ENCODE results near the gene WDR35.

Gene WDR35

GRCh38 chr2:20016346-20016745 is 26.4 kb upstream of the WDR35 start:
- Mint-ChIP-seq H3K27ac (no peak overlapping the region), H3K4me3 (no peak overlapping the region), H3K36me3 (ENCODE audit: low read depth) (no peaks in the 10 kb centered on the region), H3K9me3 (no peaks in the 10 kb centered on the region), H3K4me1 (ENCODE audit: low read depth) (peaks cover 9% of the 10 kb centered on the region), H3K27me3 (peaks cover 24% of the 10 kb centered on the region)

GRCh38 chr2:20015482-20016083 is 25.7 kb upstream of the WDR35 start:
- Mint-ChIP-seq H3K27me3 (peaks cover 32% of the 10 kb centered on the region), H3K9me3 (no peaks in the 10 kb centered on the region), H3K36me3 (ENCODE audit: low read depth) (no peaks in the 10 kb centered on the region), H3K4me1 (ENCODE audit: low read depth) (peaks cover 9% of the 10 kb centered on the region), H3K27ac (no peak overlapping the region), H3K4me3 (no peak overlapping the region)

DNA sequence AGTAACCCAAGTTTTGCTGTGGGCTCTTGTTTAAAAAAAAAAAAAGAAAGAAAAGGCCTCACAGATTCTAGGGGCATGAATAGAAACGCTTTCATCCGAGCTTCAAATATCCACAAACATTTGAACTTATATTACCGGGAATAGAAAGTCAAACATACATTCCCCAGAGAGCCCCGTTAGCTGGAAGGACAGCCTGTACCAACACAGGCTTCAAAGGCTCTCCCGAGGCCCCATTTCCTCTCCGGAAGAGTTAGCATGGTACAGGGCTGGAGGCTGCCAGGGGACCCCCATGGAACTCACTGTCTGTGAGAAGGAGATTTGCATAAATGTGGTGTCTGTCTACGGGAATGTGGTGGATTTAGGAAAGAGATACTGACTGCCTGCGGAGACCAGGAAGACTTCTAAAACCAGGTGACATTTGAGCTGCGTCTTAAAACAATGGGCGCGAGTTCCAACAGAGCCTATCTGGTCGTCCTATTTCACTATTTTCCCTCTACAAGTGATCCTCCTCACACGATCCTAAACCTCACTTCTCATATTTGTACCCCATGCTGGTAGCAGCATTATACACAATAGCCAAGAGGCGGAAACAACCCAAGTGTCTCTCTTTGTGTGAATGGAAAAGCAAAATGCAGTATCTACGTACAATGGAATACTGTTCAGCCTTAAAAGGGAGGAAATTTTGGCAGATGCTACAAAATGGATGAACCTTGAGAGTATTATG is 23.4 kb upstream of the WDR35 start:
- H3K4me3 Mint-ChIP-seq, result peak overlapping the region; percentile 63
- H3K36me3 Mint-ChIP-seq (ENCODE audit: low read depth), result no peaks in the 10 kb centered on the region
- H3K27me3 Mint-ChIP-seq, result peaks cover 42% of the 10 kb centered on the region
- no peak overlapping the region for H3K27ac Mint-ChIP-seq
- H3K9me3 Mint-ChIP-seq, result no peaks in the 10 kb centered on the region
- H3K4me1 Mint-ChIP-seq (ENCODE audit: low read depth), result peaks cover 9% of the 10 kb centered on the region

GRCh38 chr2:20012282-20013125 is 22.6 kb upstream of the WDR35 start, which contains the start of gene MATN3:
Gene MATN3, minus strand, starts transcription at chr2:20012668. Its CDS starts 37 bp downstream, at chr2:20012631.
- peaks cover 42% of the 10 kb centered on the region for H3K27me3 Mint-ChIP-seq
- peak within 1 kb of the TSS; percentile 69 for H3K4me3 Mint-ChIP-seq
- H3K9me3 Mint-ChIP-seq, result no peaks in the 10 kb centered on the region
- H3K27ac Mint-ChIP-seq, result no peak within 1 kb of the TSS
- no peaks in the 10 kb centered on the region for H3K36me3 Mint-ChIP-seq (ENCODE audit: low read depth)
- H3K4me1 Mint-ChIP-seq (ENCODE audit: low read depth), result peaks cover 9% of the 10 kb centered on the region

GRCh38 chr2:20012032-20012281 is 22.1 kb upstream of the WDR35 start:
- Mint-ChIP-seq H3K36me3 (ENCODE audit: low read depth) (no peaks in the 10 kb centered on the region), H3K4me1 (ENCODE audit: low read depth) (peaks cover 9% of the 10 kb centered on the region), H3K27ac (no peak overlapping the region), H3K9me3 (no peaks in the 10 kb centered on the region), H3K27me3 (peaks cover 42% of the 10 kb centered on the region), H3K4me3 (peak overlapping the region; percentile 69)

DNA sequence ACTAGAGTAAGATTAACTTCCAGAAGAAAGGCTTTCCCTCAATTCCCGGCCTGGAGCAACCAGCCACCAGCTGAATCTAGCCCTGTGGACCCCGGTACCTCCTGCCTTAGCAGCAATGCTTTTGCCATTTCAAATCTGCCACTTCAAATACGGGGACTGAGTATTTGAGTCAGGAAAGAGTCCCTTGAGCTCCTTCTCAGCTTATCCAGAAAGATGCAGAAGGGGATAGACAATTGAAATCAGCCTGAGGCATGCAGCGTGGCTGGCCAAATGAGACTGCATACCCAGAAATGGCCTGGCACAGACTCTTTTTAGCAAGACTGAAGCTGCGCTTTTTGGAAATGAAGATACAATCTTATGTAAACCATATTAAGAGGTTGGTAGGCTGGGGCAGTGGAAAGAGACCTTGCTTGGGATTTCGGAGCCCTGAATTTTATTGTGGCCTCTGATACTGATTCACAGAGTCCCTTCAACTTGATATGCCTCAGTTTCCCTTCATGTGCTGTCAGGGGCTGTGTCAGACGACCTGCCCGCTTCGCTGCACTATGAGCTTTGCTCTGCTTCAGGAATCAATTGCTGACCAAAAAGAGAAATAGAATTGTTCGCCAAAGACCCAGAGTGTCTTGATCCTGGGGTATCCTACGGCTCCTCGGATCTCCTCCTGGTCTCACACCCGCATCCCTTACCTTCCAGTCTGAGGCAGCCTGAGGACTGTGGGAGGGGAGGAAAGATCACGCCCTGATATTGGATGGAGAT is 21.5 kb upstream of the WDR35 start:
- H3K27ac Mint-ChIP-seq, result no peak overlapping the region
- H3K27me3 Mint-ChIP-seq, result peaks cover 42% of the 10 kb centered on the region
- peaks cover 9% of the 10 kb centered on the region for H3K4me1 Mint-ChIP-seq (ENCODE audit: low read depth)
- H3K36me3 Mint-ChIP-seq (ENCODE audit: low read depth), result no peaks in the 10 kb centered on the region
- peak overlapping the region; percentile 69 for H3K4me3 Mint-ChIP-seq
- H3K9me3 Mint-ChIP-seq, result no peaks in the 10 kb centered on the region

- Mint-ChIP-seq H3K27me3 (peaks cover 35% of the 10 kb centered on the region), H3K27ac (no peak overlapping the region), H3K9me3 (no peaks in the 10 kb centered on the region), H3K4me1 (ENCODE audit: low read depth) (peaks cover 9% of the 10 kb centered on the region), H3K4me3 (no peak overlapping the region), H3K36me3 (ENCODE audit: low read depth) (no peaks in the 10 kb centered on the region)
Observed at GRCh38 chr2:20008703-20009102, 18.8 kb upstream of the WDR35 start.

- no peaks in the 10 kb centered on the region for H3K4me1 Mint-ChIP-seq (ENCODE audit: low read depth)
- no peak overlapping the region for H3K4me3 Mint-ChIP-seq
- H3K36me3 Mint-ChIP-seq (ENCODE audit: low read depth), result no peaks in the 10 kb centered on the region
- H3K9me3 Mint-ChIP-seq, result no peaks in the 10 kb centered on the region
- no peak overlapping the region for H3K27ac Mint-ChIP-seq
- peaks cover 20% of the 10 kb centered on the region for H3K27me3 Mint-ChIP-seq
Observed at GRCh38 chr2:20005891-20006470, 16.1 kb upstream of the WDR35 start.

GRCh38 chr2:20005067-20005627 is 15.2 kb upstream of the WDR35 start:
- H3K36me3 Mint-ChIP-seq (ENCODE audit: low read depth), result no peaks in the 10 kb centered on the region
- no peaks in the 10 kb centered on the region for H3K4me1 Mint-ChIP-seq (ENCODE audit: low read depth)
- H3K4me3 Mint-ChIP-seq, result no peak overlapping the region
- H3K27ac Mint-ChIP-seq, result no peak overlapping the region
- H3K27me3 Mint-ChIP-seq, result peaks cover 15% of the 10 kb centered on the region
- H3K9me3 Mint-ChIP-seq, result no peaks in the 10 kb centered on the region

DNA sequence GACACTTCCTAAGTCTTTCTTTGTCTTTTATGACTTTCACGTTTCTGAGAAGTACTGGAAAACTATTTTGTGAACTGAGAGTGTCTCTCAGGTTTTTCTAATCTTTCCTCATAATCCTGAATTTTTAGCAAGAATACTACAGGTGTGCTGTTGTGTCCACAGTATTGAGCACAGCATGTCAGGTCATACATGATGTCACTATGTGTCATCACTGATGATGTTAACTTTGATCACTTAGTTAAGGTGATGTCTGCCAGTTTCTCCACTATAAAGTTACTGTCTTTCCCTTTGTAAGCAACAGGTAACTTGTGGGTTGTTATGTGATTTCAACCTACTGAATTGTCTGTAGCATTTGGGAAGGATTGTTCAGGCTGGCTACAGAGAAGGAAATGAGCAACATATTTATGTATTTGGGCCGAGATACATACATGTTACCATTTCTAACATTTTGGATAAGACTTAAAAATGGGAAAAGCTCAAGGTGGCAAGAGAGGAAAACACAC is 11.5 kb upstream of the WDR35 start:
- H3K9me3 Mint-ChIP-seq, result no peaks in the 10 kb centered on the region
- H3K4me3 Mint-ChIP-seq, result no peak overlapping the region
- no peak overlapping the region for H3K27ac Mint-ChIP-seq
- no peaks in the 10 kb centered on the region for H3K4me1 Mint-ChIP-seq (ENCODE audit: low read depth)
- peaks cover 10% of the 10 kb centered on the region for H3K27me3 Mint-ChIP-seq
- no peaks in the 10 kb centered on the region for H3K36me3 Mint-ChIP-seq (ENCODE audit: low read depth)

GRCh38 chr2:19993731-19994130 is 3.8 kb upstream of the WDR35 start:
- H3K4me3 Mint-ChIP-seq, result no peak overlapping the region
- H3K27me3 Mint-ChIP-seq, result peaks cover 23% of the 10 kb centered on the region
- H3K4me1 Mint-ChIP-seq (ENCODE audit: low read depth), result peaks cover 17% of the 10 kb centered on the region
- no peaks in the 10 kb centered on the region for H3K9me3 Mint-ChIP-seq
- no peak overlapping the region for H3K27ac Mint-ChIP-seq
- H3K36me3 Mint-ChIP-seq (ENCODE audit: low read depth), result no peaks in the 10 kb centered on the region

DNA sequence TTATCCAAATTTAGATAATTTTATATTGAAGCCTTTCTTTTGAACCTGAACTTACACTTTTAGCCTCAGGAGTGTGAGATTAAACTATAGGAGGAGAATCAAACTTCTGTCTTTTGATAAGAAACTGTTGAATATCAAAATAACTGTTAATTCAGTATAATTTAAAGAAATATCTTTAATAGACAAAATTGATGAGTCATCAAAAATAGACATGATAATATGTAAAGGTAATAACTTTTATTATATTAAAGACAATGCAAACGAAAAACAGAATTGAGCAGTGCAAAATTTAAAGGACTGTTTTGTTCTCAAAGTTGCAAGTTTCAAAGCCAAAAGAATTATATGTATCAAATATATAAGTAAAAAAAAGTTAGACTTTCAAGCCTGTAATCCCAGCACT is 2.0 kb upstream of the WDR35 start:
- Mint-ChIP-seq H3K27me3 (peaks cover 23% of the 10 kb centered on the region), H3K9me3 (no peaks in the 10 kb centered on the region)

DNA sequence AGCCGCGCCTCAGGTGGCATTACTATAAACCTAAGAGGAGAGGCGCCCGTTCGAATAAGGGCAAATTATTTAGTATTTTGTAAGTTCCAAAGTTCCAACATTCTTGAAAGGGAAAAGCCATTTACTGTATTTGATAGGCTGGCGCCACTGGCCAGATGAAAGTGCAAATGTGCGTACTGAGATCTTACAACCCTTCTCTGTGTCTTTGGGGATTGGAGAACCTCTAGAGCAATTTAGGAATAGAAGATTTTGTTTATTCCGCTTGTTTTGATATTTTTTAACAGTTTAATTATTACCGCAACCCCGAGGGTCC is 467 bp upstream of the WDR35 start:
- Mint-ChIP-seq H3K4me1 (ENCODE audit: low read depth) (peaks cover 30% of the 10 kb centered on the region), H3K36me3 (ENCODE audit: low read depth) (peaks cover 15% of the 10 kb centered on the region), H3K27me3 (peaks cover 23% of the 10 kb centered on the region), H3K4me3 (peak overlapping the region; percentile 94), H3K27ac (peak overlapping the region; percentile 77), H3K9me3 (no peaks in the 10 kb centered on the region)

More for the DNA sequence above, 2.0 kb upstream of the WDR35 start:
- no peak overlapping the region for H3K27ac Mint-ChIP-seq
- peaks cover 6% of the 10 kb centered on the region for H3K36me3 Mint-ChIP-seq (ENCODE audit: low read depth)
- H3K4me3 Mint-ChIP-seq, result no peak overlapping the region
- H3K4me1 Mint-ChIP-seq (ENCODE audit: low read depth), result peaks cover 30% of the 10 kb centered on the region

DNA sequence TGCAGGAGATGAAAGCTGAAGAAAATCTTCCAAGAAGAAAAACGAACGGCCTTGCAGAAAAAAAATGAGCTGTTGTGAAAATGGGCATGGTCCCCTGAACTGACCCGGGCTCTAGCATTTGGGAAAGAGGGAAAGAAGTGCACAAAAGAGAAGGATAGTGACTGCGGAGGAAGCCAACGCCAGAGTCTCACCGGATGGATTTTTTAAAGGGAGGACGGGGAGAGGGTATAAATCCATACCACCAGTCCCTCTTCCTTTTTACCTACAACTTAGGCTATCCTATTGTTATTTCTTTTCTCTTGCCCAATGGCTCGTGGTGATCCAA is 601 bp downstream of the WDR35 start:
- peaks cover 17% of the 10 kb centered on the region for H3K36me3 Mint-ChIP-seq (ENCODE audit: low read depth)
- H3K27me3 Mint-ChIP-seq, result peaks cover 20% of the 10 kb centered on the region
- H3K4me1 Mint-ChIP-seq (ENCODE audit: low read depth), result peaks cover 30% of the 10 kb centered on the region
- peak overlapping the region; percentile 94 for H3K4me3 Mint-ChIP-seq
- peak overlapping the region; percentile 85 for H3K27ac Mint-ChIP-seq
- H3K9me3 Mint-ChIP-seq, result no peaks in the 10 kb centered on the region

All from stimulated activated naive CD8-positive, alpha-beta T cell treated with anti-CD3 and anti-CD28 coated beads, Interleukin-15, Interleukin-2, amounts not matched to agents 100 ng/mL and 50 ng/mL, for 24 hours (primary cell).